OCI-LY3 (cell line): ENCODE results near the gene LRBA.

ENCODE experiments used
- H2AFZ ChIP-seq: fragments of 200-600, 300-600 bp; shearing (Covaris generic); 2 replicates; pipeline ENCODE4 v1.6.0; 2014; ENCODE audit warnings: antibody characterized with exemption, low read depth, low read length
- H3K27ac ChIP-seq: fragments of 200-600, 300-600 bp; sonication (generic); 2 replicates; pipeline ENCODE4 v1.5.1; 2014; ENCODE audit warnings: mild to moderate bottlenecking, low read length, moderate library complexity, mixed read lengths
- H3K27me3 ChIP-seq: fragments of 200-600, 300-600 bp; sonication (generic); 2 replicates; pipeline ENCODE4 v1.6.1; 2014; ENCODE audit warnings: low read depth, low read length, mixed read lengths
- H3K36me3 ChIP-seq: fragments of 200-600, 300-600 bp; sonication (generic); replicated peaks from 2 replicates; pipeline ENCODE3; 2014; ENCODE audit warnings: low read depth, low read length, mixed read lengths
- H3K4me1 ChIP-seq: fragments of 300-600, 200-600 bp; sonication (generic); 2 replicates; pipeline ENCODE4 v1.6.1; 2014; ENCODE audit warnings: low read length, mixed read lengths
- H3K4me2 ChIP-seq: fragments of 200-600, 300-600 bp; sonication (generic); 2 replicates; pipeline ENCODE4 v1.6.1; 2014; ENCODE audit warnings: low read length, mixed read lengths
- H3K4me3 ChIP-seq: fragments of 300-600, 200-600 bp; sonication (generic); 2 replicates; pipeline ENCODE4 v1.5.1; 2014; ENCODE audit warnings: antibody characterized with exemption, mild to moderate bottlenecking, low read length, moderate library complexity
- H3K79me2 ChIP-seq: fragments of 300-600, 200-600 bp; shearing (Covaris generic); 2 replicates; pipeline ENCODE4 v1.6.1; 2014; ENCODE audit warnings: mild to moderate bottlenecking, low read length, mixed read lengths
- H3K9ac ChIP-seq: fragments of 300-600, 200-600 bp; shearing (Covaris generic); 2 replicates; pipeline ENCODE4 v1.6.0; 2014; ENCODE audit warnings: mild to moderate bottlenecking, low read length, moderate library complexity
- H3K9me3 ChIP-seq: fragments of 200-600, 300-600 bp; shearing (Covaris generic); 2 replicates; pipeline ENCODE4 v1.6.1; 2014; ENCODE audit warnings: low read length, mixed read lengths; ENCODE audit not compliant: insufficient read depth
- H4K20me1 ChIP-seq: fragments of 200-600, 300-600 bp; sonication (generic); 2 replicates; pipeline ENCODE4 v1.6.1; 2016; ENCODE audit warnings: low read length, mixed read lengths; ENCODE audit not compliant: insufficient read depth
- EZH2phosphoT487 ChIP-seq: fragments of 200-600 bp; shearing (Covaris generic); IDR thresholded peaks from 2 replicates; pipeline ENCODE4 v1.6.1; 2018; ENCODE audit warnings: antibody characterized with exemption, mixed run types, low read depth
- TF ChIP-seq, protein P1 (sequence below): fragments of 200-600, 300-600 bp; sonication (generic); IDR thresholded peaks from 2 replicates; pipeline ENCODE4 v1.5.1; 2014; ENCODE audit warnings: antibody characterized with exemption, low read length, low read depth

Gene LRBA

DNA sequence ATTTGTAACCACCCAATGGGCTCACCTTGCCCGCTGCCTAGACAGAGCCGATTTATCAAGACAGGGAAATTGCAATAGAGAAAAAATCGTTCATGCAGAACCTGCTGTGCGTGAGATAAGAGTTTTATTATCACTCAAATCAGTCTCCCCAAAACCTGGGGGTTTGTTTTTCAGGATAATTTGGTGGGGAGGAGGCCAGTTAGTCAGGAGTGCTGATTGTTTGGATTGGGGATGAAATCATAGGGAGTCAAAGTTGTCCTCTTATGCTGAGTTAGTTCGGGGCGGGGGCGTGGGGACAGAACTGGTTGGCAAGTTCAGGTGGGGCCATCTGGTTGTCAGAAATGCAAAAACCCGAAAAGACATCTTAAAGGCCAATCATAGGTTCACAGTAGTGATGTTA, 230.1 kb downstream of the LRBA start:
- Histone ChIP-seq H4K20me1 (no peaks in the 10 kb centered on the region), H3K4me1 (no peaks in the 10 kb centered on the region), H3K79me2 (no peaks in the 10 kb centered on the region), H2AFZ (no peak overlapping the region), H3K4me3 (no peak overlapping the region), H3K27me3 (no peaks in the 10 kb centered on the region), H3K9me3 (no peaks in the 10 kb centered on the region), H3K4me2 (no peak overlapping the region), H3K36me3 (no peaks in the 10 kb centered on the region), H3K27ac (no peak overlapping the region), H3K9ac (no peak overlapping the region)
- no peak for TF ChIP-seq EZH2phosphoT487
- TF ChIP-seq, protein P1, sequence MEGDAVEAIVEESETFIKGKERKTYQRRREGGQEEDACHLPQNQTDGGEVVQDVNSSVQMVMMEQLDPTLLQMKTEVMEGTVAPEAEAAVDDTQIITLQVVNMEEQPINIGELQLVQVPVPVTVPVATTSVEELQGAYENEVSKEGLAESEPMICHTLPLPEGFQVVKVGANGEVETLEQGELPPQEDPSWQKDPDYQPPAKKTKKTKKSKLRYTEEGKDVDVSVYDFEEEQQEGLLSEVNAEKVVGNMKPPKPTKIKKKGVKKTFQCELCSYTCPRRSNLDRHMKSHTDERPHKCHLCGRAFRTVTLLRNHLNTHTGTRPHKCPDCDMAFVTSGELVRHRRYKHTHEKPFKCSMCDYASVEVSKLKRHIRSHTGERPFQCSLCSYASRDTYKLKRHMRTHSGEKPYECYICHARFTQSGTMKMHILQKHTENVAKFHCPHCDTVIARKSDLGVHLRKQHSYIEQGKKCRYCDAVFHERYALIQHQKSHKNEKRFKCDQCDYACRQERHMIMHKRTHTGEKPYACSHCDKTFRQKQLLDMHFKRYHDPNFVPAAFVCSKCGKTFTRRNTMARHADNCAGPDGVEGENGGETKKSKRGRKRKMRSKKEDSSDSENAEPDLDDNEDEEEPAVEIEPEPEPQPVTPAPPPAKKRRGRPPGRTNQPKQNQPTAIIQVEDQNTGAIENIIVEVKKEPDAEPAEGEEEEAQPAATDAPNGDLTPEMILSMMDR = no peak

DNA sequence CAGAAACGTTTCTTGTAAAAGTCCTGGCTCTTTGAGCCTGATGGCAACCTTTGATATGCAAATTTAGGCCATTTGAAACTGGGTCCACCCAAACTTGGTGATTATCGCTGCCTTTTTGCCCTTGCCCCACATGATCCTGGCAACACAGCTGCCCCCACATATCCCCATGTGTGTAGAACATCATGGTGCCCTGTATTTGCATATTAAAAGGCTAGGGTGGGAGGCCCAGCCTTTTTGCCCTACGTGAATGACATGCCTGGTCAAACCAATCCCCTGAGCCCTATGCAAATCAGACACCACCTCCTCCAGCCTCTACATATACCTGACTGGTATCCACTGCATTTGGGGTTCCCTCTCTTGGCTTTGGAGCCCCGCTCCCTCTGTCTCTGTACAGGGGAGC, 230.8 kb downstream of the LRBA start:
- Histone ChIP-seq H3K9me3 (no peaks in the 10 kb centered on the region), H3K4me1 (no peaks in the 10 kb centered on the region), H3K9ac (no peak overlapping the region), H3K36me3 (no peaks in the 10 kb centered on the region), H3K27me3 (no peaks in the 10 kb centered on the region), H3K4me3 (no peak overlapping the region), H3K27ac (no peak overlapping the region), H2AFZ (no peak overlapping the region), H3K79me2 (no peaks in the 10 kb centered on the region), H3K4me2 (no peak overlapping the region), H4K20me1 (no peaks in the 10 kb centered on the region)
- TF ChIP-seq, protein P1 = no peak
- no peak for TF ChIP-seq EZH2phosphoT487

DNA sequence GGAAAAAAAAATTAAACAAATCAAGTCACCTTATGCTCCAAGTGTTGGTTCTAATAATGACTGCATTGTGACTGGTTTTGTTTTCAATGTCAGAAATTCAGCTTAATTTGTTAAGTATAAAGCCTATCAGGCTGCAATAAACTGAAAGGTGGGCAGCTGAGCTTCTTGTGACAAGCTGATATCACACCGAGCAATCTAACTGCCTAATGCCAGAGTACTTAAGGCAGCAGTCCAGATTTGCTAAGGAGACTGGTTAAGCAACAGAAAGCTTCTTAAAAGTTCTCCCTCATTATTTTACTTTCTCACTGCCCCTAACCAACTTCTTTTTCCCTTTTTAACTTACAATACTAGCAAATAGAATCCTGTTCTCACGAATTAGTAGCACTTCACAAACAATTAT, 232.2 kb downstream of the LRBA start:
- Histone ChIP-seq H3K4me1 (no peaks in the 10 kb centered on the region), H3K36me3 (no peaks in the 10 kb centered on the region), H3K27me3 (no peaks in the 10 kb centered on the region), H4K20me1 (no peaks in the 10 kb centered on the region), H3K4me3 (no peak overlapping the region), H3K79me2 (no peaks in the 10 kb centered on the region), H2AFZ (no peak overlapping the region), H3K4me2 (no peak overlapping the region), H3K27ac (no peak overlapping the region), H3K9me3 (no peaks in the 10 kb centered on the region), H3K9ac (no peak overlapping the region)
- TF ChIP-seq EZH2phosphoT487 = no peak
- TF ChIP-seq, protein P1 = no peak

DNA sequence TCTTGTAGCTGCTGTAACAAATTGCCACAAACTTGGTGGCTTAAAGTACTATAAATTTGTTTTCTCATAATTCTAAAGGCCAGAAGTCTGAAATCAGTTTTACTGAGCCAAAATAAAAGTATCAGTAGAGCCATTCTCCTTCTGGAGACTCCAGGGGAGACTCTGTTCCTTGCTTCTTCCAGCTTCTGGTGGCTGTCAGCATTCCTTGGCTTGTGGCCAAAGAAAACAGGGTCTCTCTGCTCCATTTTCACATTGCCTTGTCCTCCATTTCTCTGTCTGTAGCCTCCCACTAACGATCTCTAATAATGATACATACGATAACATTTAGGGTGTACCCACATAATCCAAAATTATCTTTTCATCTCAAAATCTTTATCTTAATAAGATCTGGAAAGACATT, 232.8 kb downstream of the LRBA start:
- Histone ChIP-seq H3K9me3 (no peaks in the 10 kb centered on the region), H3K4me1 (no peaks in the 10 kb centered on the region), H2AFZ (no peak overlapping the region), H3K36me3 (no peaks in the 10 kb centered on the region), H3K79me2 (no peaks in the 10 kb centered on the region), H4K20me1 (no peaks in the 10 kb centered on the region), H3K9ac (no peak overlapping the region), H3K4me2 (no peak overlapping the region), H3K4me3 (no peak overlapping the region), H3K27me3 (no peaks in the 10 kb centered on the region), H3K27ac (no peak overlapping the region)
- no peak for TF ChIP-seq EZH2phosphoT487
- TF ChIP-seq, protein P1 = no peak
